HepG2 (cell line): ENCODE measurements around the gene ST3GAL2. TPM values are rescaled to one million over a fixed set of nuclear protein-coding genes. Genes with fewer than 3 reads are reported as not detected.

Experiments used
- CEBPB ChIP-seq: IDR thresholded peaks from 2 replicates; pipeline ENCODE4 v1.6.1; 2011; ENCODE audit warnings: low read depth, low read length, improper control_type of control experiment, borderline replicate concordance
- FOXA1 ChIP-seq, 2 experiments: fragments of 450-650 bp in 1 of 2; sonication (generic) in 1 of 2; formaldehyde crosslinking in 1 of 2; IDR thresholded peaks; 2 replicates each; pipeline versions ENCODE4 v1.4.0 to v1.6.1; 2016 to 2020; ENCODE audit warnings: missing genetic modification reagents in 1 of 2
- HDAC2 ChIP-seq: sonication (generic); formaldehyde crosslinking; IDR thresholded peaks from 2 replicates; pipeline ENCODE4 v1.4.0; 2020; ENCODE audit warnings: missing genetic modification reagents
- IRF9 ChIP-seq: sonication (generic); formaldehyde crosslinking; IDR thresholded peaks from 2 replicates; pipeline ENCODE4 v1.8.0; 2022; ENCODE audit warnings: missing genetic modification reagents, mild to moderate bottlenecking, borderline replicate concordance
- KAT8 ChIP-seq: IDR thresholded peaks from 2 replicates; pipeline ENCODE4 v1.6.1; 2016; ENCODE audit warnings: missing genetic modification reagents, missing compliant biosample characterization
- MED1 ChIP-seq: sonication (generic); formaldehyde crosslinking; IDR thresholded peaks from 2 replicates; pipeline ENCODE4 v1.4.0; 2020; ENCODE audit warnings: missing genetic modification reagents
- NFIC ChIP-seq: IDR thresholded peaks from 2 replicates; pipeline ENCODE4 v1.6.1; 2012; ENCODE audit warnings: mild to moderate bottlenecking, low read length, inconsistent platforms
- SMC3 ChIP-seq: IDR thresholded peaks from 2 replicates; pipeline ENCODE4 v1.6.1; 2011; ENCODE audit warnings: low read length, improper control_type of control experiment
- SNAI1 ChIP-seq: sonication (generic); formaldehyde crosslinking; IDR thresholded peaks from 2 replicates; pipeline ENCODE4 v1.5.0; 2020; ENCODE audit warnings: mild to moderate bottlenecking, missing genetic modification reagents, borderline replicate concordance
- SUZ12 ChIP-seq: fragments of 150-350 bp; IDR thresholded peaks from 2 replicates; pipeline ENCODE4 v1.6.1; 2014; ENCODE audit warnings: low read depth, low read length
- TFE3 ChIP-seq: IDR thresholded peaks from 2 replicates; pipeline ENCODE4 v1.6.1; 2016
- ZNF331 ChIP-seq: sonication (generic); formaldehyde crosslinking; IDR thresholded peaks from 2 replicates; pipeline ENCODE4 v1.4.0; 2020; ENCODE audit warnings: missing genetic modification reagents
- ZNF883 ChIP-seq: sonication (generic); formaldehyde crosslinking; IDR thresholded peaks from 2 replicates; pipeline ENCODE4 v1.5.1; 2020; ENCODE audit warnings: mild to moderate bottlenecking, missing genetic modification reagents; ENCODE audit errors: not compliant biosample characterization
- ZSCAN21 ChIP-seq: sonication (generic); formaldehyde crosslinking; IDR thresholded peaks from 2 replicates; pipeline ENCODE4 v1.8.0; 2022; ENCODE audit warnings: mild to moderate bottlenecking, missing genetic modification reagents, moderate library complexity, borderline replicate concordance
- polyA plus RNA-seq, 8 experiments: library from polyadenylated mRNA; depleted of rRNA in 3 of 8; stranded (reverse) in 7 of 8; unstranded in 1 of 8; fragments of >200 nt; fragmentation: Illumina TruSeq in 4 of 8; extraction: Trizol in 4 of 8; gene quantifications; 2 replicates each; pipeline versions ENCODE4 v1.2.1 to v1.2.3, GENCODE V29; 2011 to 2016; ENCODE audit warnings: low read depth in 4 of 8, missing spikeins in 1 of 8, mixed read lengths in 1 of 8; ENCODE audit not compliant: insufficient read depth in 1 of 8
- total RNA-seq, 5 experiments: library from RNA; depleted of rRNA; stranded (reverse); fragments of >200 nt; fragmentation: Illumina TruSeq; extraction: Trizol; gene quantifications; 2 replicates each; pipeline ENCODE4 v1.2.3, GENCODE V29; 2016; ENCODE audit warnings: low read depth in 1 of 5
- TF ChIP-seq, protein P1 (sequence below): sonication (generic); formaldehyde crosslinking; conservative IDR thresholded peaks from 2 replicates; pipeline ENCODE4 v1.8.1; 2023; ENCODE audit warnings: missing genetic modification reagents
- TF ChIP-seq, protein P2 (sequence below): sonication (generic); formaldehyde crosslinking; IDR thresholded peaks from 2 replicates; pipeline ENCODE4 v1.4.0; 2020; ENCODE audit warnings: missing genetic modification reagents, borderline replicate concordance
- TF ChIP-seq, protein P3 (sequence below): fragments of 450-650 bp; IDR thresholded peaks from 2 replicates; pipeline ENCODE4 v1.6.1; 2017; ENCODE audit warnings: mild to moderate bottlenecking
- TF ChIP-seq, protein P4 (sequence below): sonication (generic); formaldehyde crosslinking; IDR thresholded peaks from 2 replicates; pipeline ENCODE4 v1.4.0; 2020; ENCODE audit warnings: missing genetic modification reagents, borderline replicate concordance

The ST3GAL2 gene
- total and polyA plus RNA-seq, 2 of the 13 experiments (the other 11 are each of a cell fraction or from before 2014, with no cell fraction given) = 16.3 to 24.9 TPM

DNA sequence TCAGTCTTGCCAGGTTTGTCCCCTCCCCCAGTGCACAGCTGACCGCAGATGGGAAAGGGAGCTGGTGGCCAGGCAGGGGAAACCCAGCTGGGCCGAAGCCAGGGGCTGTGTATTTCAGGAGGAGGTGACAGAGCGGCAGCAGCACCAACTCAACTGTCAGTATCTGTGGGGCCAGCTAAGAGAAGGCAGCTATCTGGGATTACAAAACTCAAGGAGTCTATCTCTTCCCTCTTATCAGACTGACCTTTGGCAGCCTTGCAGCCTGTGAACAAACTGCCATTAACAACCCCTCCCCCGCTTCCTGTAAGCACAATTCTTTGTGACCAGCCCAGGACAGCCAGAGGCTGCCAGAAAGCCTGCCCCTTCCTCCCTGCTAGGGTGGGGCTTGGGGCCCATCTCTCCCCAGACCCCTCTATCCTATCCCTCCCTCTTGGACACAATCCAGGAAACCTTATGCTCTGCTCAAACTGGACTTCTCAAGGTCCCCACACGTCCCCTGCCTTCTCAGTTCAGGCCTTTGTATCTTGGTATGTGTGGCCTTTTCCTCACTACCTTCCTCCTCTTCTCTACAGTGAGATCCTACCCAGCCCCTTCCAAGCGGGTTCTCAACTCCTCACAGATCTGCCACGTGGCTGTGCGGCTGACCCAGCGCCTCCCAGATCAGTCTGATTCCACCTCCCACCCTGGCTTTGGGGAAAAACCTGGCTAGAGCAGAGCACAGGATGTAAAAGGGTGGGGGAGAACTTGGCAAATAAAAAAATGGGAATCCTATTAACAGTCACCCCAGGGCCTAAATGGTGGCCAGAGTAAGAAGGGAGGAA is 10.5 kb downstream of the ST3GAL2 start (continued):
- TF ChIP-seq NFIC = peak; percentile 89
- TF ChIP-seq HDAC2 = peak; percentile 96
- TF ChIP-seq, protein P1, sequence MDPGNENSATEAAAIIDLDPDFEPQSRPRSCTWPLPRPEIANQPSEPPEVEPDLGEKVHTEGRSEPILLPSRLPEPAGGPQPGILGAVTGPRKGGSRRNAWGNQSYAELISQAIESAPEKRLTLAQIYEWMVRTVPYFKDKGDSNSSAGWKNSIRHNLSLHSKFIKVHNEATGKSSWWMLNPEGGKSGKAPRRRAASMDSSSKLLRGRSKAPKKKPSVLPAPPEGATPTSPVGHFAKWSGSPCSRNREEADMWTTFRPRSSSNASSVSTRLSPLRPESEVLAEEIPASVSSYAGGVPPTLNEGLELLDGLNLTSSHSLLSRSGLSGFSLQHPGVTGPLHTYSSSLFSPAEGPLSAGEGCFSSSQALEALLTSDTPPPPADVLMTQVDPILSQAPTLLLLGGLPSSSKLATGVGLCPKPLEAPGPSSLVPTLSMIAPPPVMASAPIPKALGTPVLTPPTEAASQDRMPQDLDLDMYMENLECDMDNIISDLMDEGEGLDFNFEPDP (CRISPR knock-in tag) = no peak
- TF ChIP-seq, protein P2, sequence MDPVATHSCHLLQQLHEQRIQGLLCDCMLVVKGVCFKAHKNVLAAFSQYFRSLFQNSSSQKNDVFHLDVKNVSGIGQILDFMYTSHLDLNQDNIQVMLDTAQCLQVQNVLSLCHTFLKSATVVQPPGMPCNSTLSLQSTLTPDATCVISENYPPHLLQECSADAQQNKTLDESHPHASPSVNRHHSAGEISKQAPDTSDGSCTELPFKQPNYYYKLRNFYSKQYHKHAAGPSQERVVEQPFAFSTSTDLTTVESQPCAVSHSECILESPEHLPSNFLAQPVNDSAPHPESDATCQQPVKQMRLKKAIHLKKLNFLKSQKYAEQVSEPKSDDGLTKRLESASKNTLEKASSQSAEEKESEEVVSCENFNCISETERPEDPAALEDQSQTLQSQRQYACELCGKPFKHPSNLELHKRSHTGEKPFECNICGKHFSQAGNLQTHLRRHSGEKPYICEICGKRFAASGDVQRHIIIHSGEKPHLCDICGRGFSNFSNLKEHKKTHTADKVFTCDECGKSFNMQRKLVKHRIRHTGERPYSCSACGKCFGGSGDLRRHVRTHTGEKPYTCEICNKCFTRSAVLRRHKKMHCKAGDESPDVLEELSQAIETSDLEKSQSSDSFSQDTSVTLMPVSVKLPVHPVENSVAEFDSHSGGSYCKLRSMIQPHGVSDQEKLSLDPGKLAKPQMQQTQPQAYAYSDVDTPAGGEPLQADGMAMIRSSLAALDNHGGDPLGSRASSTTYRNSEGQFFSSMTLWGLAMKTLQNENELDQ (CRISPR knock-in tag) = no peak
- no peak for TF ChIP-seq SNAI1
- TF ChIP-seq, protein P3, sequence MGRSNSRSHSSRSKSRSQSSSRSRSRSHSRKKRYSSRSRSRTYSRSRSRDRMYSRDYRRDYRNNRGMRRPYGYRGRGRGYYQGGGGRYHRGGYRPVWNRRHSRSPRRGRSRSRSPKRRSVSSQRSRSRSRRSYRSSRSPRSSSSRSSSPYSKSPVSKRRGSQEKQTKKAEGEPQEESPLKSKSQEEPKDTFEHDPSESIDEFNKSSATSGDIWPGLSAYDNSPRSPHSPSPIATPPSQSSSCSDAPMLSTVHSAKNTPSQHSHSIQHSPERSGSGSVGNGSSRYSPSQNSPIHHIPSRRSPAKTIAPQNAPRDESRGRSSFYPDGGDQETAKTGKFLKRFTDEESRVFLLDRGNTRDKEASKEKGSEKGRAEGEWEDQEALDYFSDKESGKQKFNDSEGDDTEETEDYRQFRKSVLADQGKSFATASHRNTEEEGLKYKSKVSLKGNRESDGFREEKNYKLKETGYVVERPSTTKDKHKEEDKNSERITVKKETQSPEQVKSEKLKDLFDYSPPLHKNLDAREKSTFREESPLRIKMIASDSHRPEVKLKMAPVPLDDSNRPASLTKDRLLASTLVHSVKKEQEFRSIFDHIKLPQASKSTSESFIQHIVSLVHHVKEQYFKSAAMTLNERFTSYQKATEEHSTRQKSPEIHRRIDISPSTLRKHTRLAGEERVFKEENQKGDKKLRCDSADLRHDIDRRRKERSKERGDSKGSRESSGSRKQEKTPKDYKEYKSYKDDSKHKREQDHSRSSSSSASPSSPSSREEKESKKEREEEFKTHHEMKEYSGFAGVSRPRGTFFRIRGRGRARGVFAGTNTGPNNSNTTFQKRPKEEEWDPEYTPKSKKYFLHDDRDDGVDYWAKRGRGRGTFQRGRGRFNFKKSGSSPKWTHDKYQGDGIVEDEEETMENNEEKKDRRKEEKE = no peak
- peak; percentile 96 for TF ChIP-seq MED1 (CRISPR knock-in tag)
- TF ChIP-seq ZSCAN21 (CRISPR knock-in tag) = 0 out of 2 replicates have a peak, but pooled peaks have one; percentile 32
- no peak for TF ChIP-seq ZNF883 (CRISPR knock-in tag)
- TF ChIP-seq SMC3 = peak; percentile 38
- TF ChIP-seq IRF9 = no peak
- no peak for TF ChIP-seq SUZ12
- no peak for TF ChIP-seq FOXA1 (IDR thresholded peaks at IDR 0.05)
- TF ChIP-seq FOXA1 (CRISPR knock-in tag; IDR thresholded peaks at IDR 0.05) = no peak; the same call in none of the 2 replicates
- peak; percentile 95 for TF ChIP-seq ZNF331 (CRISPR knock-in tag)
- peak; percentile 73; the same call in 1 of the 2 replicates for TF ChIP-seq TFE3 (CRISPR knock-in tag)
- TF ChIP-seq KAT8 (CRISPR knock-in tag) = peak; percentile 91
- TF ChIP-seq, protein P4, sequence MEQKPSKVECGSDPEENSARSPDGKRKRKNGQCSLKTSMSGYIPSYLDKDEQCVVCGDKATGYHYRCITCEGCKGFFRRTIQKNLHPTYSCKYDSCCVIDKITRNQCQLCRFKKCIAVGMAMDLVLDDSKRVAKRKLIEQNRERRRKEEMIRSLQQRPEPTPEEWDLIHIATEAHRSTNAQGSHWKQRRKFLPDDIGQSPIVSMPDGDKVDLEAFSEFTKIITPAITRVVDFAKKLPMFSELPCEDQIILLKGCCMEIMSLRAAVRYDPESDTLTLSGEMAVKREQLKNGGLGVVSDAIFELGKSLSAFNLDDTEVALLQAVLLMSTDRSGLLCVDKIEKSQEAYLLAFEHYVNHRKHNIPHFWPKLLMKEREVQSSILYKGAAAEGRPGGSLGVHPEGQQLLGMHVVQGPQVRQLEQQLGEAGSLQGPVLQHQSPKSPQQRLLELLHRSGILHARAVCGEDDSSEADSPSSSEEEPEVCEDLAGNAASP (CRISPR knock-in tag) = peak; percentile 86
- TF ChIP-seq CEBPB = peak; percentile 80; the same call in 1 of the 2 replicates
